Liver (tissue), 9 donors: Measurements from ENCODE around the gene RWDD4. TPM values are rescaled to one million over a fixed set of nuclear protein-coding genes. Genes with fewer than 3 reads are reported as not detected.

Experiments used
- DNase-seq: peaks from one replicate; pipeline ENCODE4 v3.0.0-alpha.2; 2017; ENCODE audit warnings: low spot score
- H3K27ac ChIP-seq, 2 donors: one replicate each; pipeline ENCODE4 v1.7.0; 2013; ENCODE audit warnings: inconsistent platforms in 2 of 2, low read length in 2 of 2, control low read depth in 1 of 2, low read depth in 1 of 2, mild to moderate bottlenecking in 1 of 2
- H3K27me3 ChIP-seq, 4 donors: one replicate each; pipeline versions ENCODE4 v1.6.1 to v1.7.0; 2013; ENCODE audit warnings: low read length in 3 of 4, inconsistent platforms in 1 of 4, mild to moderate bottlenecking in 1 of 4, moderate library complexity in 1 of 4; ENCODE audit not compliant: control insufficient read depth in 4 of 4, insufficient read depth in 4 of 4
- H3K36me3 ChIP-seq, 4 donors: one replicate each; pipeline versions ENCODE4 v1.6.1 to v1.7.0; 2013; ENCODE audit warnings: low read length in 3 of 4, mild to moderate bottlenecking in 3 of 4, low read depth in 1 of 4, moderate library complexity in 1 of 4; ENCODE audit not compliant: control insufficient read depth in 4 of 4, insufficient read depth in 3 of 4
- H3K4me1 ChIP-seq, 4 donors: one replicate each; pipeline versions ENCODE4 v1.6.1 to v1.7.0; 2013; ENCODE audit warnings: low read length in 3 of 4, mild to moderate bottlenecking in 3 of 4, moderate library complexity in 1 of 4; ENCODE audit not compliant: control insufficient read depth in 4 of 4, insufficient read depth in 4 of 4
- H3K4me3 ChIP-seq, 3 donors: one replicate each; pipeline versions ENCODE4 v1.6.1 to v1.7.0; 2013; ENCODE audit warnings: low read length in 3 of 3, control low read depth in 1 of 3, low read depth in 1 of 3, mild to moderate bottlenecking in 1 of 3
- H3K9ac ChIP-seq, 2 donors: one replicate each; pipeline ENCODE4 v1.7.0; 2013; ENCODE audit warnings: low read length in 2 of 2, mild to moderate bottlenecking in 2 of 2, moderate library complexity in 2 of 2, control low read depth in 1 of 2, low read depth in 1 of 2
- H3K9me3 ChIP-seq, 4 donors: one replicate each; pipeline versions ENCODE4 v1.6.1 to v1.7.0; 2013; ENCODE audit warnings: low read length in 3 of 4; ENCODE audit not compliant: control insufficient read depth in 4 of 4
- ATF3 ChIP-seq: IDR thresholded peaks from 2 replicates; pipeline ENCODE4 v1.6.1; 2016; ENCODE audit warnings: antibody characterized with exemption
- CTCF ChIP-seq: fragments of 150-350 bp; IDR thresholded peaks from 2 replicates; pipeline ENCODE4 v1.5.1; 2017; ENCODE audit warnings: improper control_type of control experiment, low read depth, low read length; ENCODE audit not compliant: missing input control
- EGR1 ChIP-seq, 2 donors: IDR thresholded peaks; 2 replicates each; pipeline ENCODE4 v1.6.1; 2016 to 2018; ENCODE audit warnings: antibody characterized with exemption in 2 of 2, low read depth in 2 of 2
- FOXA1 ChIP-seq: IDR thresholded peaks from 2 replicates; pipeline ENCODE4 v1.6.1; 2016; ENCODE audit warnings: antibody characterized with exemption
- FOXA2 ChIP-seq: IDR thresholded peaks from 2 replicates; pipeline ENCODE4 v1.6.1; 2016; ENCODE audit warnings: antibody characterized with exemption
- GABPA ChIP-seq, 2 donors: IDR thresholded peaks in 1 of 2; conservative IDR thresholded peaks in 1 of 2; 2 replicates each; pipeline ENCODE4 v1.6.1; 2016; ENCODE audit warnings: antibody characterized with exemption in 2 of 2, mild to moderate bottlenecking in 1 of 2, moderate library complexity in 1 of 2
- HNF4A ChIP-seq, 2 donors: conservative IDR thresholded peaks; 2 replicates each; pipeline ENCODE4 v1.6.1; 2016; ENCODE audit warnings: antibody characterized with exemption in 2 of 2, mild to moderate bottlenecking in 2 of 2
- HNF4G ChIP-seq: IDR thresholded peaks from 2 replicates; pipeline ENCODE4 v1.6.1; 2016; ENCODE audit warnings: antibody characterized with exemption
- JUND ChIP-seq, 2 donors: IDR thresholded peaks; 2 replicates each; pipeline ENCODE4 v1.6.1; 2016; ENCODE audit warnings: antibody characterized with exemption in 2 of 2
- MAX ChIP-seq: IDR thresholded peaks from 2 replicates; pipeline ENCODE4 v1.6.1; 2016; ENCODE audit warnings: antibody characterized with exemption
- NR2F2 ChIP-seq: IDR thresholded peaks from 2 replicates; pipeline ENCODE4 v1.6.1; 2016; ENCODE audit warnings: antibody characterized with exemption
- RAD21 ChIP-seq, 2 donors: IDR thresholded peaks; 2 replicates each; pipeline ENCODE4 v1.6.1; 2016; ENCODE audit warnings: antibody characterized with exemption in 2 of 2, mild to moderate bottlenecking in 2 of 2
- REST ChIP-seq: IDR thresholded peaks from 2 replicates; pipeline ENCODE4 v1.6.1; 2016; ENCODE audit warnings: antibody characterized with exemption, mild to moderate bottlenecking
- RXRA ChIP-seq, 2 donors: IDR thresholded peaks; 2 replicates each; pipeline ENCODE4 v1.6.1; 2017 to 2018; ENCODE audit warnings: antibody characterized with exemption in 2 of 2, mild to moderate bottlenecking in 1 of 2
- SP1 ChIP-seq: IDR thresholded peaks from 2 replicates; pipeline ENCODE4 v1.6.1; 2018; ENCODE audit warnings: antibody characterized with exemption, mild to moderate bottlenecking
- TAF1 ChIP-seq: conservative IDR thresholded peaks from 2 replicates; pipeline ENCODE4 v1.6.1; 2016; ENCODE audit warnings: antibody characterized with exemption, mild to moderate bottlenecking
- YY1 ChIP-seq: IDR thresholded peaks from 2 replicates; pipeline ENCODE4 v1.6.1; 2016; ENCODE audit warnings: antibody characterized with exemption, mild to moderate bottlenecking
- ZBTB33 ChIP-seq: IDR thresholded peaks from 2 replicates; pipeline ENCODE4 v1.6.1; 2016; ENCODE audit warnings: antibody characterized with exemption
- WGBS: extraction: QIAGEN DNeasy Blood & Tissue Kit; methylation state at CpG from one replicate; pipeline ENCODE4 v1.1.7; 2013; 5-methylcytosine and 5-hydroxymethylcytosine counted together
- polyA plus RNA-seq, 2 donors: library from polyadenylated mRNA; stranded (reverse) in 1 of 2; unstranded in 1 of 2; fragments of 200-250 nt in 1 of 2; fragments of >200 nt in 1 of 2; fragmentation: Nextera tagmentation in 1 of 2; extraction: Ambion mirVana in 1 of 2; gene quantifications; one replicate each; pipeline versions ENCODE4 v1.2.1 to v1.2.3, GENCODE V29; 2013 to 2015
- total RNA-seq, 2 donors: library from RNA; depleted of rRNA; stranded (reverse); fragments of >200 nt; gene quantifications; one replicate each; pipeline ENCODE4 v1.2.3, GENCODE V29; 2014
- donor health status: healthy.
- donor health status: healthy.
- donor health status: healthy.
- donor health status: healthy.
- donor health status: healthy.

The RWDD4 gene
- total and polyA plus RNA-seq, 4 donors: 6.5 to 17.9 (median 8.9) TPM

- Histone ChIP-seq H3K27ac (no peak overlapping the region), H3K4me3 (peak overlapping the region in 1 of 3 donors; percentile 19), H3K9me3 (no peaks in the 10 kb centered on the region), H3K4me1 (peaks cover 3 to 10% (median 6%) of the 10 kb centered on the region in 4 donors), H3K9ac (no peak overlapping the region), H3K27me3 (no peaks in the 10 kb centered on the region), H3K36me3 (no peaks in the 10 kb centered on the region)
- 38% methylated on average over 11 of the region's 11 CpGs for WGBS
- no peak for DNase-seq
- TF ChIP-seq SP1 (peak; percentile 67), HNF4A (conservative IDR thresholded peaks at IDR 0.05) (peak; percentile 61 to 77), REST (peak; percentile 26), FOXA1 (no peak), ATF3 (no peak), FOXA2 (no peak), RAD21 (IDR thresholded peaks at IDR 0.05) (peak in 1 of 2 donors; percentile 16), YY1 (peak; percentile 14), RXRA (IDR thresholded peaks at IDR 0.05) (peak; percentile 53 to 70), CTCF (no peak), HNF4G (no peak), NR2F2 (no peak), TAF1 (no peak), MAX (no peak), EGR1 (IDR thresholded peaks at IDR 0.05; ENCODE audit: low read depth in 2 of 2) (no peak), JUND (IDR thresholded peaks at IDR 0.05) (no peak), ZBTB33 (no peak), GABPA (IDR thresholded peaks at IDR 0.05 in 1 of 2, conservative IDR thresholded peaks at IDR 0.05 in 1 of 2) (no peak)
Observed at GRCh38 chr4:183631577-183632198, 27.3 kb downstream of the RWDD4 start.
